Activated naive CD8-positive, alpha-beta T cell treated with anti-CD3 and anti-CD28 coated beads for 36 hours (primary cell): ENCODE measurements around the gene EID1. TPM values are rescaled to one million over a fixed set of nuclear protein-coding genes. Genes with fewer than 3 reads are reported as not detected.

Experiments
- DNase-seq: peaks from one replicate; pipeline ENCODE4 v3.0.0; 2021
- H3K27ac Mint-ChIP-seq: one replicate; pipeline ENCODE4 v1.8.0; 2022; ENCODE audit warnings: mild to moderate bottlenecking, moderate library complexity, mixed read lengths
- H3K27me3 Mint-ChIP-seq: one replicate; pipeline ENCODE4 v1.8.0; 2022; ENCODE audit warnings: mild to moderate bottlenecking, mixed read lengths
- H3K36me3 Mint-ChIP-seq: one replicate; pipeline ENCODE4 v1.8.0; 2021; ENCODE audit warnings: mild to moderate bottlenecking, mixed read lengths
- H3K4me1 Mint-ChIP-seq: one replicate; pipeline ENCODE4 v1.8.0; 2021; ENCODE audit warnings: mixed read lengths
- H3K4me3 Mint-ChIP-seq: one replicate; pipeline ENCODE4 v1.8.0; 2022; ENCODE audit warnings: mild to moderate bottlenecking, moderate library complexity, mixed read lengths
- H3K9me3 Mint-ChIP-seq: one replicate; pipeline ENCODE4 v1.8.0; 2022; ENCODE audit warnings: mixed read lengths
- total RNA-seq, 2 experiments: library from RNA; stranded (reverse); gene quantifications; one replicate each; pipeline ENCODE4 v1.2.3, GENCODE V29; 2021

EID1 gene
- total RNA-seq, 2 experiments from 2014 or later = 100 to 103 TPM

- no peak overlapping the region for H3K27ac Mint-ChIP-seq
- H3K9me3 Mint-ChIP-seq = peaks cover 3% of the 10 kb centered on the region
- H3K4me3 Mint-ChIP-seq = no peak overlapping the region
- H3K36me3 Mint-ChIP-seq = peaks cover 8% of the 10 kb centered on the region
- H3K27me3 Mint-ChIP-seq = peaks cover 24% of the 10 kb centered on the region
- no peak for DNase-seq
- H3K4me1 Mint-ChIP-seq = peaks cover 1% of the 10 kb centered on the region
Observed at GRCh38 chr15:48913141-48913540, 35.2 kb downstream of the EID1 start.

GRCh38 chr15:48914717-48915116 is 36.8 kb downstream of the EID1 start:
- H3K4me3 Mint-ChIP-seq = no peak overlapping the region
- no peak for DNase-seq
- peaks cover 3% of the 10 kb centered on the region for H3K9me3 Mint-ChIP-seq
- peaks cover 3% of the 10 kb centered on the region for H3K4me1 Mint-ChIP-seq
- H3K27me3 Mint-ChIP-seq = peaks cover 32% of the 10 kb centered on the region
- peaks cover 11% of the 10 kb centered on the region for H3K36me3 Mint-ChIP-seq
- no peak overlapping the region for H3K27ac Mint-ChIP-seq

GRCh38 chr15:48915861-48916260 is 37.9 kb downstream of the EID1 start:
- Mint-ChIP-seq H3K27me3 (peaks cover 36% of the 10 kb centered on the region), H3K36me3 (peaks cover 8% of the 10 kb centered on the region), H3K4me1 (peaks cover 3% of the 10 kb centered on the region), H3K9me3 (peaks cover 3% of the 10 kb centered on the region), H3K4me3 (no peak overlapping the region), H3K27ac (no peak overlapping the region)
- DNase-seq = no peak

GRCh38 chr15:48916721-48917120 is 38.8 kb downstream of the EID1 start:
- Mint-ChIP-seq H3K4me3 (no peak overlapping the region), H3K27ac (no peak overlapping the region), H3K9me3 (peaks cover 1% of the 10 kb centered on the region), H3K4me1 (peaks cover 3% of the 10 kb centered on the region), H3K27me3 (peaks cover 39% of the 10 kb centered on the region), H3K36me3 (peaks cover 7% of the 10 kb centered on the region)
- no peak for DNase-seq

- peaks cover 27% of the 10 kb centered on the region for H3K4me1 Mint-ChIP-seq
- peaks cover 11% of the 10 kb centered on the region for H3K36me3 Mint-ChIP-seq
- H3K4me3 Mint-ChIP-seq = no peak overlapping the region
- no peaks in the 10 kb centered on the region for H3K9me3 Mint-ChIP-seq
- DNase-seq = no peak
- no peak overlapping the region for H3K27ac Mint-ChIP-seq
- H3K27me3 Mint-ChIP-seq = peaks cover 30% of the 10 kb centered on the region
Observed at GRCh38 chr15:48922046-48922445, 44.1 kb downstream of the EID1 start.

- Mint-ChIP-seq H3K4me3 (no peak overlapping the region), H3K27me3 (peaks cover 14% of the 10 kb centered on the region), H3K27ac (peak overlapping the region; percentile 76), H3K36me3 (peaks cover 9% of the 10 kb centered on the region), H3K9me3 (no peaks in the 10 kb centered on the region), H3K4me1 (peaks cover 46% of the 10 kb centered on the region)
- no peak for DNase-seq
Observed at GRCh38 chr15:48924528-48925393, 46.8 kb downstream of the EID1 start.

GRCh38 chr15:48925714-48926223 is 47.8 kb downstream of the EID1 start:
- no peak for DNase-seq
- Mint-ChIP-seq H3K9me3 (no peaks in the 10 kb centered on the region), H3K4me1 (peaks cover 48% of the 10 kb centered on the region), H3K27me3 (peaks cover 11% of the 10 kb centered on the region), H3K4me3 (no peak overlapping the region), H3K27ac (peak overlapping the region; percentile 76), H3K36me3 (peaks cover 9% of the 10 kb centered on the region)

- peaks cover 1% of the 10 kb centered on the region for H3K9me3 Mint-ChIP-seq
- peaks cover 5% of the 10 kb centered on the region for H3K36me3 Mint-ChIP-seq
- H3K27ac Mint-ChIP-seq = peak overlapping the region; percentile 85
- DNase-seq = peak; percentile 58
- H3K4me3 Mint-ChIP-seq = peak overlapping the region; percentile 9
- peaks cover 8% of the 10 kb centered on the region for H3K27me3 Mint-ChIP-seq
- peaks cover 51% of the 10 kb centered on the region for H3K4me1 Mint-ChIP-seq
Observed at GRCh38 chr15:48928877-48929538, 51.1 kb downstream of the EID1 start.

- peaks cover 9% of the 10 kb centered on the region for H3K27me3 Mint-ChIP-seq
- peaks cover 5% of the 10 kb centered on the region for H3K36me3 Mint-ChIP-seq
- DNase-seq = no peak
- H3K27ac Mint-ChIP-seq = peak overlapping the region; percentile 85
- peaks cover 1% of the 10 kb centered on the region for H3K9me3 Mint-ChIP-seq
- H3K4me1 Mint-ChIP-seq = peaks cover 47% of the 10 kb centered on the region
- no peak overlapping the region for H3K4me3 Mint-ChIP-seq
Observed at GRCh38 chr15:48929661-48930060, 51.7 kb downstream of the EID1 start.

Other genes starting within 250 kb of the EID1 start
- gene FBN1, start 232.4 kb upstream of the EID1 start, total RNA-seq = under 1 TPM; 0.22 to 0.29 TPM
- gene CEP152, start 67.1 kb upstream of the EID1 start, total RNA-seq = 10 to 100 TPM; 27.2 to 27.3 TPM
- 1 to 10 TPM; 3.7 to 4.1 TPM for gene SHC4, start 85.8 kb downstream of the EID1 start, total RNA-seq
- 10 to 100 TPM; 18.5 to 19.6 TPM for gene SECISBP2L, start 168.3 kb downstream of the EID1 start, total RNA-seq